RWPE1 (cell line): Measurements from ENCODE around the gene GTPBP1.
A peak's percentile ranks its signal among the peaks of the same experiment; 100 is the strongest.

Experiments used
- CTCF ChIA-PET: fragments of 350-600 bp; sonication (Branson Sonifier 250); formaldehyde crosslinking; extraction: SDS; loops from one replicate; lab custom pipeline; 2021; lab: Yijun Ruan, JAX
- POLR2A ChIA-PET: fragments of 400-600 bp; formaldehyde crosslinking; extraction: SDS; loops from one replicate; lab custom pipeline; 2020; ENCODE audit warnings: antibody characterized with exemption; ENCODE audit not compliant: low non-redundant PET; lab: Yijun Ruan, JAX
- DNase-seq: peaks from one replicate; pipeline ENCODE4 v3.0.0; 2012; ENCODE audit warnings: low spot score
- H3K27ac ChIP-seq: fragments of 450-650 bp; 2 replicates; pipeline ENCODE4 v1.5.1; 2017
- TF ChIP-seq, protein P1 (sequence below): fragments of 450-650 bp; conservative IDR thresholded peaks from 2 replicates; pipeline ENCODE4 v1.5.1; 2017; ENCODE audit warnings: low read depth, mild to moderate bottlenecking

GTPBP1 gene

DNA sequence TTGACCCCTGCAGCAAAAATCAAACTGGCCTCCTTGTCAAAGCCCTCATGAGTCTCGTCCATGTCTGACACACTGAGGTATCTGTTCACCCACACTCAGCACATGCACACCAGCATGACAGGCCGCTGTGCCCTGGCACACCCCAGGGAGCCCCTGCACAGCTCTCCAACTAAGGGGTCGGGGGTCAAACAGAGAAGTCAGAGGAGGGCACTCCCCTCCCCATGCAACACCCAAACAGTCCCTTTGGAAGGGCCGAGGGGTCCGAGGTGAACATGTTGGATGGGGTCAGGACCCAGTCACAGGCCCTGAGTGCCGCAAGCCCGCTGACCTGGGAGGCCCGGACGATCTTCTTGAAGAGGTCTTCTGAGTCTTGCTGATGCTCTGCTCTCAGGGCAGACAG lies 35.4 kb downstream of the GTPBP1 start:
- TF ChIP-seq, protein P1, sequence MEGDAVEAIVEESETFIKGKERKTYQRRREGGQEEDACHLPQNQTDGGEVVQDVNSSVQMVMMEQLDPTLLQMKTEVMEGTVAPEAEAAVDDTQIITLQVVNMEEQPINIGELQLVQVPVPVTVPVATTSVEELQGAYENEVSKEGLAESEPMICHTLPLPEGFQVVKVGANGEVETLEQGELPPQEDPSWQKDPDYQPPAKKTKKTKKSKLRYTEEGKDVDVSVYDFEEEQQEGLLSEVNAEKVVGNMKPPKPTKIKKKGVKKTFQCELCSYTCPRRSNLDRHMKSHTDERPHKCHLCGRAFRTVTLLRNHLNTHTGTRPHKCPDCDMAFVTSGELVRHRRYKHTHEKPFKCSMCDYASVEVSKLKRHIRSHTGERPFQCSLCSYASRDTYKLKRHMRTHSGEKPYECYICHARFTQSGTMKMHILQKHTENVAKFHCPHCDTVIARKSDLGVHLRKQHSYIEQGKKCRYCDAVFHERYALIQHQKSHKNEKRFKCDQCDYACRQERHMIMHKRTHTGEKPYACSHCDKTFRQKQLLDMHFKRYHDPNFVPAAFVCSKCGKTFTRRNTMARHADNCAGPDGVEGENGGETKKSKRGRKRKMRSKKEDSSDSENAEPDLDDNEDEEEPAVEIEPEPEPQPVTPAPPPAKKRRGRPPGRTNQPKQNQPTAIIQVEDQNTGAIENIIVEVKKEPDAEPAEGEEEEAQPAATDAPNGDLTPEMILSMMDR, result no peak
- ChIA-PET POLR2A (no interaction called here), CTCF (interaction anchor here (0.5 kb wide), 1 partner anchor 23 kb away, joined by 3 read pairs; no protein-coding TSS in a partner anchor)
- no peak overlapping the region for H3K27ac ChIP-seq
- no peak for DNase-seq

GRCh38 chr22:38741576-38741975 lies 35.8 kb downstream of the GTPBP1 start:
- POLR2A ChIA-PET, result no interaction called here
- CTCF ChIA-PET, result no interaction called here
- no peak for DNase-seq
- H3K27ac ChIP-seq, result no peak overlapping the region
- TF ChIP-seq, protein P1, result no peak

GRCh38 chr22:38742176-38742942 lies 36.6 kb downstream of the GTPBP1 start:
- ChIA-PET POLR2A (no interaction called here), CTCF (no interaction called here)
- H3K27ac ChIP-seq, result peak overlapping the region; percentile 17; the same call in 1 of the 2 replicates
- no peak for DNase-seq
- TF ChIP-seq, protein P1, result no peak

DNA sequence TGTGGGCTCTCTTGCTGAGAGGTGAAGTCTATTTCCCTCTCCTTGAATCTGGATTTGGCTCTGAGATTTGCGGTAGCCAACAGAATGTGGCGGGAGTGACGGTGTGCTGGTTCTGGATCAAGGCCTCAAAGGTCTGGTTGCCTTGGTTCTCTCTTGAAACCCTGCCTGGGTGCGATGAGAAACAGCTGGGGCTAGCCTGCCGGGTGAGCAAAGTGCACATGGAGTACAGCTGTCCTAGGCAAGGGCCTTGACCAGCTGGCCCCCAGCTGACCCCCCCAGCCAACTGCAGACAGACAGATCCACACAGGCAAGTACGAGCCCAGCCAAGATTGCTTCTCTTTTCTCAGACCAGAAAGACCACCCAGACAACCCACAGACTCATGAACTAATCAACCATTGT lies 39.2 kb downstream of the GTPBP1 start:
- CTCF ChIA-PET, result interaction anchor here (1.2 kb wide), 1 partner anchor 11 kb away, joined by 3 read pairs; no protein-coding TSS in a partner anchor
- POLR2A ChIA-PET, result no interaction called here
- DNase-seq, result no peak
- TF ChIP-seq, protein P1, result no peak
- H3K27ac ChIP-seq, result peak overlapping the region; percentile 16; the same call in 1 of the 2 replicates

DNA sequence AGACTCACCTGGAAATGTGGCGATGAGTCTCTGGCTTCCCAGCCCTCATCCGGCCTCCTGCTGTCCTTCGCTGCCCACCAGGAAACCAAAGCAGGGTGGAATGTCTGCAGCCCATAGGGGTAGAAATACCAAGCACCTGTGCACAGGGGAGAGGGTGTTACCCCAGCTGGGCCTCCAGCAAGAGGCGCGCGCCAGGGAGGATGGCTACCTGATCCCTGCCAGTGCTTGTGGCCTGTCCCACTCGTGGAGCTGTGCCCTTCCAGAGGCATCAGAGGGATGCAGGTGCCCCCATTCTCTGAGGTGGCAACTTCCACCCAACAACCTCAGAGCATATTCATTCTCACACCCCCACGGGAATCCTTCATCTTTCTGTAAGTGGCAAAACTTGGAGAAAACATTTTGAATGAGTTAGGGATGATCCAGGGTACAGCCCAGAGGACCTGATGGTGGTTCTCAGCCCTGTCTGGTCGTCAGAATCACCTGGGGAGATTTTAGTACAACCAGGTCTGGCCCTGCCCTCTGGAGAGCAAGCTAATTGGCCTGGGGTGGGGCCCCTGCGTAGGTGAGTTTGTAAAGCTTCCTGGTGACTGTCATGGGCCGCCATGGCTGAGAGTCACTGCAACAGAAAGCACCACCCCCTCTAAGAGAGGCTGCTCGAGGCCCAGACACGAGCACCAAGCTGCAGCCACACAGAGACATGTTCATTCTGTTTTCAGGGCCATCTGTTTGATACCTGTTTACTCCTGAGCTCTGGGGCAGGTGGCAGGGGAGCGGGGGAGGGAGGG lies 40.1 kb downstream of the GTPBP1 start:
- ChIA-PET POLR2A (no interaction called here), CTCF (interaction anchor here (0.6 to 1.2 kb wide), 2 partner anchors 12 to 403 kb away, joined by 3 to 5 read pairs; no protein-coding TSS in a partner anchor)
- no peak for DNase-seq
- H3K27ac ChIP-seq, result peak overlapping the region; percentile 11; the same call in 1 of the 2 replicates
- TF ChIP-seq, protein P1, result no peak

DNA sequence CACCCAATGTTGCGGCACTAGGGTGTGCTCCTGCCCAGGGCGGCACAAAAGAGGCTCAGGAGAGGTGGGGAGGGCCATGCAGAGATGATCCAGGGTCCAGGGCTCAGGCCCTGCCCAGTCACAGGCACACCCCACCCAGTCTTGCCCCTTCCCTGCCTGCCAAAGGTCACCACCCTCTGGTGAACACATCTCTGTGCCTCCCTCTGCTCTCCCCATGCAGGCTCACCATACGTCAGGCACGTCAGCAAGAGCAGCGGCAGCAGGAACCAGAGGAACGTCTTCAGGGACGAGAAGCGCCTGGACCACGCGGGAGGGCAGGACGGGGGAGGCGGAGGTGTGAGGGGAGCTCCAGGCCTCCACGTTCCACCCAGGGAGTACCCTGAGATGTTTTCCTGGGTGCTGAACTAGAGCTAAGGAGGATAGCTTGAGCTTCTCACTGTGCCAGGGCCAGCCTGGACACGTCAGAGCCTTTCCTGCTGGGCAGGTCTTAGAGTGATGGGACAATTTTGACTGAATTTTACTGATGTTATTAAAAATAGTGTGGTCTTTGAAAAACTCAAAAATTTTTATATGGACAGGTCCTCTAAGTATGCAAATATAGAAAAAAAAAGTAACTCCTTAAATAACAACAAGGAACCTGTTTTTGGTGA lies 42.9 kb downstream of the GTPBP1 start:
- DNase-seq, result no peak
- peak overlapping the region; percentile 99 for H3K27ac ChIP-seq
- TF ChIP-seq, protein P1, result no peak
- ChIA-PET POLR2A (no interaction called here), CTCF (interaction anchor here (0.5 kb wide), 1 partner anchor 13 kb away, joined by 3 read pairs; no protein-coding TSS in a partner anchor)
